ENCODE results near the gene FAM3A. TPM values are rescaled to one million over a fixed set of nuclear protein-coding genes. Genes with fewer than 3 reads are reported as not detected.

FAM3A gene
- total RNA-seq, 2 donors from 2014 or later, result 23.6 to 24.3 TPM

DNA sequence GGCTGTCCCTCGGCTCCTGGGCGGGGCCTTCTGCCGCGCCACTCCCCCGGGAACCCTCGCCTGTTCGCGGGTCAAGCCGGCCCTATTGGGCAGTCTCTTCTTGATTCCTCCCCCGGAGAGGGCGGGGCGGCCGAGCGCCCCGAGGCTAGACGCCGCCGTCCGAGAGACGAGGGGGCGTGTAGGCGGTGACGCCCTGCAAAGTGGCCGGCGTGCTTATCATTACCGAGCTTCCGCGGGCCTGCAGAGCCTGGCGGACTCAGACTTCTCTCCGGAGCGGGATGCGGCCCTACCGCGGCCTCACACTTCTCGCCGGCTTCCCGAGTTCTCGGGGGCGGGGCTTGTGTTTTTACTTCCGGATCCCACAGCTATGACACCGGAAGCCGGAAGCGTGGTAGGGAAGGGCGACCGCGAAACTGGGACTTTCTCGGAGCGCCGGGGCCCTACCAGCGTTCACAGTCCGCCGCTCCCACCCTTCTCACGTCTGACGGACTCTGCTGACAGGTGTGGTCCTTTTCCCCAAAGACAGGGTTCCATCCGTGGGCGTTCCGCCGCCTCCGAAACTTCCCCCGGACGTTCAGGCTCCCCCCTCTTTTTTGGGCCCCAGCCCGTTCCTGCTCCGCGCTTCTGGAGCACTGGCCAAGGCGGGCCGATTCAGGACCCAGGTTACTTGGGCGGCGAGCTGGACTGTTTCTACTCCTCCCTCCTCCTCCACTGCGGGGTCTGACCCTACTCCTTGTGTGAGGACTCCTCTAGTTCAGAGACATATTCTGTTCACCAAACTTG lies 31.4 kb upstream of the FAM3A start, which contains the start of gene IKBKG:
Gene IKBKG, plus strand, starts transcription at position 376 of the 783 bp plus-strand sequence. CDS start 4,383 bp downstream, outside the sequence.
- H3K27me3 Mint-ChIP-seq (ENCODE audit: insufficient read depth), result no peaks in the 10 kb centered on the region
- H3K4me3 Mint-ChIP-seq, result peak within 1 kb of the TSS; percentile 85
- H3K27ac Mint-ChIP-seq, result peak within 1 kb of the TSS; percentile 96
- Histone ChIP-seq H3K4me3 (ENCODE audit: low read length) (peak within 1 kb of the TSS; percentile 97), H3K9ac (ENCODE audit: extremely low read depth, low read length, poor library complexity, severe bottlenecking) (peak within 1 kb of the TSS; percentile 71), H3K27ac (ENCODE audit: low read depth, low read length) (peak within 1 kb of the TSS; percentile 78), H3K4me1 (ENCODE audit: control insufficient read depth, insufficient read depth, low read length) (no peaks in the 10 kb centered on the region), H3K36me3 (ENCODE audit: control insufficient read depth, insufficient read depth, low read length) (peaks cover 13% of the 10 kb centered on the region), H3K27me3 (ENCODE audit: control insufficient read depth, insufficient read depth, low read length, poor library complexity, severe bottlenecking) (no peaks in the 10 kb centered on the region), H3K9me3 (ENCODE audit: control insufficient read depth, low read length) (no peaks in the 10 kb centered on the region)
- peaks cover 7% of the 10 kb centered on the region for H3K4me1 Mint-ChIP-seq
- H3K9me3 Mint-ChIP-seq, result peaks cover 61% of the 10 kb centered on the region
- WGBS, 2 experiments (ENCODE audit: insufficient coverage in 1 of 2, insufficient read length in 1 of 2), result 0% methylated on average over 15 to 69 of the region's 69 CpGs
- H3K36me3 Mint-ChIP-seq (ENCODE audit: low read depth), result peaks cover 22% of the 10 kb centered on the region
- peak; percentile 93 for DNase-seq
- TF ChIP-seq, protein P1, sequence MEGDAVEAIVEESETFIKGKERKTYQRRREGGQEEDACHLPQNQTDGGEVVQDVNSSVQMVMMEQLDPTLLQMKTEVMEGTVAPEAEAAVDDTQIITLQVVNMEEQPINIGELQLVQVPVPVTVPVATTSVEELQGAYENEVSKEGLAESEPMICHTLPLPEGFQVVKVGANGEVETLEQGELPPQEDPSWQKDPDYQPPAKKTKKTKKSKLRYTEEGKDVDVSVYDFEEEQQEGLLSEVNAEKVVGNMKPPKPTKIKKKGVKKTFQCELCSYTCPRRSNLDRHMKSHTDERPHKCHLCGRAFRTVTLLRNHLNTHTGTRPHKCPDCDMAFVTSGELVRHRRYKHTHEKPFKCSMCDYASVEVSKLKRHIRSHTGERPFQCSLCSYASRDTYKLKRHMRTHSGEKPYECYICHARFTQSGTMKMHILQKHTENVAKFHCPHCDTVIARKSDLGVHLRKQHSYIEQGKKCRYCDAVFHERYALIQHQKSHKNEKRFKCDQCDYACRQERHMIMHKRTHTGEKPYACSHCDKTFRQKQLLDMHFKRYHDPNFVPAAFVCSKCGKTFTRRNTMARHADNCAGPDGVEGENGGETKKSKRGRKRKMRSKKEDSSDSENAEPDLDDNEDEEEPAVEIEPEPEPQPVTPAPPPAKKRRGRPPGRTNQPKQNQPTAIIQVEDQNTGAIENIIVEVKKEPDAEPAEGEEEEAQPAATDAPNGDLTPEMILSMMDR (conservative IDR thresholded peaks at IDR 0.05), result no peak

DNA sequence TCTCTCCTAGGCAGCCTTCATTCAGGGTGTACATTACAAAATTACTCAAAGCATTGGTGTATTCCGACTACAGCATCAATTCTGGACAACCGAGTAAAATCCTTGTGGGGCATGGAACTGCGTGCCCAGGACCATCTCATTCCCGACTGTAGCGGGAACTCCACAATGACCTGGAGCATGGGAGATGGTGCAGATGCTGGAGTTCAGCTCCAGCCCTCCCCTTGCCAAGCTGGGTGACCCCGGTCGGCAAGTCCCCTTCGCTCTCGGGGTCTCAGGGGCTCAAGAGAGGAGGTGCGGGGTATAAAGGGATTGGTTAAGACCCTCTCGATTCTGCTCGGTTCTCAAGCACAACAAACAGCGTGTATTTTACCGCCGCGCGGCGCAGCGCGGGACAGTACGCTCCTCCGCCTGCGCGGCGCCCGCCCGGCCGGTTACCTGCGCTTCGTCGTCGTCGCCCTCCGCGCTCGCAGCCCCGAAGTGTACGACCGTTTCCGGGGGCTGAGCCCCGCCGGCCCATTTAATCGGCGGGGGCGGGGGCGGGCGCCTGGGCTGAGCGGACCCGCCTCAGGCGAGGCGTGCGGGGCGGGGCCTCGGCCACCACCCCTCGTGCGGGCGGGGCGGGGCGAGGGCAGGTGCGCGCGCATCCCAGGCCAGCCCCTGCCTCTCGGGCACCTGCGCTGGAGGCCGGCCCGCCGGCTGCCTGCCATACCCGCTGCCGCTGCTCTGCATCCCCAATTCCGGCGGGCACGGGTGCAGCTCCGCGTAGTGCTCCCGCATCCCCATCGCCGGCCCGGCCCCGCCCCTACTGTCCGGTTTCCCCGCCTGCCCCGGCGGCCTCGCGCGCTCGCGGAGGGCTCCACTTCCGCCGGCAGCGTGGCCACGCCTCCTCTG lies 30.6 kb upstream of the FAM3A start, which contains the start of gene G6PD:
Gene G6PD, minus strand, starts transcription at position 493 of the 891 bp plus-strand sequence. CDS start 691 bp downstream, outside the sequence.
- peak within 1 kb of the TSS; percentile 97 for H3K4me3 ChIP-seq (ENCODE audit: low read length)
- H3K4me1 Mint-ChIP-seq, result peaks cover 7% of the 10 kb centered on the region
- peaks cover 22% of the 10 kb centered on the region for H3K36me3 Mint-ChIP-seq (ENCODE audit: low read depth)
- peak within 1 kb of the TSS; percentile 85 for H3K4me3 Mint-ChIP-seq
- WGBS, 2 experiments (ENCODE audit: insufficient coverage in 1 of 2, insufficient read length in 1 of 2), result 0% methylated on average over 8 to 92 of the region's 92 CpGs
- H3K27me3 Mint-ChIP-seq (ENCODE audit: insufficient read depth), result no peaks in the 10 kb centered on the region
- no peaks in the 10 kb centered on the region for H3K27me3 ChIP-seq (ENCODE audit: control insufficient read depth, insufficient read depth, low read length, poor library complexity, severe bottlenecking)
- H3K36me3 ChIP-seq (ENCODE audit: control insufficient read depth, insufficient read depth, low read length), result peaks cover 13% of the 10 kb centered on the region
- peaks cover 58% of the 10 kb centered on the region for H3K9me3 Mint-ChIP-seq
- H3K4me1 ChIP-seq (ENCODE audit: control insufficient read depth, insufficient read depth, low read length), result no peaks in the 10 kb centered on the region
- DNase-seq, result peak; percentile 91
- H3K27ac Mint-ChIP-seq, result peak within 1 kb of the TSS; percentile 96
- no peaks in the 10 kb centered on the region for H3K9me3 ChIP-seq (ENCODE audit: control insufficient read depth, low read length)
- TF ChIP-seq, protein P1 (conservative IDR thresholded peaks at IDR 0.05), result no peak
- peak within 1 kb of the TSS; percentile 71 for H3K9ac ChIP-seq (ENCODE audit: extremely low read depth, low read length, poor library complexity, severe bottlenecking)
- H3K27ac ChIP-seq (ENCODE audit: low read depth, low read length), result peak within 1 kb of the TSS; percentile 78

DNA sequence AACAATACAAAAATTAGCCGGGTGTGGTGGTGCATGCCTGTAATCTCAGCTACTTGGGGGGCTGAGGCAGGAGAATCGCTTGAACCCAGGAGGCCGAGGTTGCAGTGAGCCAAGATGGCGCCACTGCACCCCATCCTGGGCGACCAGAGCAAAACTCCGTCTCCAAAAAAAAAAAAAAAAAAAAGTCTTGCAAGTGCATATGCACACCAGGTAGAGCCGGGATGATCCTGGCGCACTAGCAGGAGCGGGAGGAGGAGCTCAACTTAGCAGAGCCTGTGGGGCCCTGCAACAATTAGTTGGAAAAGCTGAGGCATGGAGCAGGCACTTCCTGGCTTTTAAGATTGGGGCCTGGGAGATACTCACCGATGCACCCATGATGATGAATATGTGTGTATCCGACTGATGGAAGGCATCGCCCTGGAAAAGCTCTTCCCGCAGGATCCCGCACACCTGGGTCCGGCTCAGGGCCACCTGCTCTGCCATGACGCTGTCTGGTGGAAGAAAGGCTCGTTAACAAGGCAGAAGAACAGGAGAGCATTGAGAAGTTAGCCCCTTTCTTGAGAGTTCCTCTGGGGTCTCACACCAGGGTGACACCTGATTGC lies 29.7 kb upstream of the FAM3A start:
- 93% methylated on average over 17 of the region's 17 CpGs; no CpG with 5 or more reads in 1 of the 2 experiments for WGBS, 2 experiments (ENCODE audit: insufficient coverage in 1 of 2, insufficient read length in 1 of 2)

More for the DNA sequence above, 29.7 kb upstream of the FAM3A start:
- peaks cover 13% of the 10 kb centered on the region for H3K36me3 ChIP-seq (ENCODE audit: control insufficient read depth, insufficient read depth, low read length)
- Mint-ChIP-seq H3K4me3 (peak overlapping the region; percentile 85), H3K4me1 (peaks cover 7% of the 10 kb centered on the region), H3K27ac (peak overlapping the region; percentile 68), H3K36me3 (ENCODE audit: low read depth) (peaks cover 22% of the 10 kb centered on the region), H3K27me3 (ENCODE audit: insufficient read depth) (no peaks in the 10 kb centered on the region), H3K9me3 (peaks cover 56% of the 10 kb centered on the region)
- H3K27me3 ChIP-seq (ENCODE audit: control insufficient read depth, insufficient read depth, low read length, poor library complexity, severe bottlenecking), result no peaks in the 10 kb centered on the region
- H3K9me3 ChIP-seq (ENCODE audit: control insufficient read depth, low read length), result no peaks in the 10 kb centered on the region
- TF ChIP-seq, protein P1 (conservative IDR thresholded peaks at IDR 0.05), result no peak
- no peak for DNase-seq
- H3K4me3 ChIP-seq (ENCODE audit: low read length), result peak overlapping the region; percentile 88
- no peak overlapping the region for H3K27ac ChIP-seq (ENCODE audit: low read depth, low read length)
- H3K4me1 ChIP-seq (ENCODE audit: control insufficient read depth, insufficient read depth, low read length), result no peaks in the 10 kb centered on the region
- no peak overlapping the region for H3K9ac ChIP-seq (ENCODE audit: extremely low read depth, low read length, poor library complexity, severe bottlenecking)
